MCF 10A (cell line): ENCODE measurements around the gene PGLYRP1. TPM values are rescaled to one million over a fixed set of nuclear protein-coding genes. Genes with fewer than 3 reads are reported as not detected.
A peak's percentile ranks its signal among the peaks of the same experiment; 100 is the strongest.

Source experiments
- BruUV-seq: library from RNA; stranded (reverse); fragments of 400-500 nt; replicated peaks from 2 replicates; lab custom pipeline; 2021; lab: Mats Ljungman, UMichigan
- CTCF ChIA-PET: fragments of 300-600 bp; sonication (Branson Sonifier 250); formaldehyde crosslinking; extraction: SDS; loops from one replicate; lab custom pipeline; 2021; ENCODE audit warnings: antibody characterized with exemption, inconsistent platforms; lab: Yijun Ruan, JAX
- POLR2A ChIA-PET: fragments of 300-600, 350-650 bp; sonication (Branson Sonifier 250); formaldehyde crosslinking; extraction: SDS; loops from one replicate; lab custom pipeline; 2020; ENCODE audit warnings: antibody characterized with exemption, inconsistent platforms; lab: Yijun Ruan, JAX
- DNase-seq: peaks from one replicate; pipeline ENCODE4 v3.0.0-alpha.2; 2018; ENCODE audit not compliant: unreplicated experiment
- H3K27ac Mint-ChIP-seq: one replicate; pipeline ENCODE4 v1.8.0; 2022; ENCODE audit warnings: mild to moderate bottlenecking, low read depth, mixed read lengths; ENCODE audit not compliant: unreplicated experiment
- H3K27me3 Mint-ChIP-seq: one replicate; pipeline ENCODE4 v1.8.0; 2022; ENCODE audit warnings: mixed read lengths; ENCODE audit not compliant: insufficient read depth, unreplicated experiment
- H3K36me3 Mint-ChIP-seq: one replicate; pipeline ENCODE4 v1.8.0; 2022; ENCODE audit warnings: mild to moderate bottlenecking, moderate library complexity, mixed read lengths; ENCODE audit not compliant: insufficient read depth, unreplicated experiment
- H3K4me1 Mint-ChIP-seq: one replicate; pipeline ENCODE4 v1.8.0; 2022; ENCODE audit warnings: mixed read lengths; ENCODE audit not compliant: insufficient read depth, unreplicated experiment
- H3K4me3 Mint-ChIP-seq: one replicate; pipeline ENCODE4 v1.8.0; 2022; ENCODE audit warnings: mild to moderate bottlenecking, moderate library complexity, mixed read lengths; ENCODE audit not compliant: unreplicated experiment
- H3K9me3 Mint-ChIP-seq: one replicate; pipeline ENCODE4 v1.8.0; 2022; ENCODE audit warnings: mixed read lengths; ENCODE audit not compliant: unreplicated experiment
- CTCF ChIP-seq: fragments of 200-600 bp; IDR thresholded peaks from one replicate; pipeline ENCODE4 v1.8.0; 2022; ENCODE audit warnings: antibody characterized with exemption, mild to moderate bottlenecking; ENCODE audit not compliant: unreplicated experiment
- intact Hi-C: fragments of 100-400 bp; cut with micrococcal nuclease; formaldehyde crosslinking; loops from 2 replicates; pipeline ENCODE4 v1.14.1; 2022
- total RNA-seq: library from RNA; stranded (reverse); gene quantifications from 2 replicates; pipeline ENCODE4 v1.2.3, GENCODE V29; 2022

Gene PGLYRP1
- total RNA-seq, 1 experiment from 2014 or later, result not detected

- BruUV-seq, result no TSS peak
- Mint-ChIP-seq H3K27ac (no peak overlapping the region), H3K4me1 (no peaks in the 10 kb centered on the region), H3K4me3 (no peak overlapping the region), H3K27me3 (peaks cover 55% of the 10 kb centered on the region), H3K9me3 (no peaks in the 10 kb centered on the region), H3K36me3 (no peaks in the 10 kb centered on the region)
- DNase-seq, result no peak
- intact Hi-C loops, result no loop called here
- TF ChIP-seq CTCF, result no peak
- CTCF ChIA-PET, result interaction anchor here (0.6 to 2.9 kb wide), 2 partner anchors 20 to 21 kb away, joined by 3 to 11 read pairs; no protein-coding TSS in a partner anchor
- POLR2A ChIA-PET, result no interaction called here
These were observed 26.7 kb upstream of the PGLYRP1 start for GRCh38 chr19:46049597-46049996.

- H3K4me1 Mint-ChIP-seq, result peaks cover 12% of the 10 kb centered on the region
- BruUV-seq, result no TSS peak
- CTCF ChIA-PET, result interaction anchor here (0.7 to 4.2 kb wide), 5 partner anchors 10 to 671 kb away, joined by 3 to 28 read pairs (median 4); no protein-coding TSS in a partner anchor
- H3K27ac Mint-ChIP-seq, result no peak overlapping the region
- no peaks in the 10 kb centered on the region for H3K9me3 Mint-ChIP-seq
- intact Hi-C loops, result no loop called here
- no peaks in the 10 kb centered on the region for H3K36me3 Mint-ChIP-seq
- DNase-seq, result no peak
- no peak overlapping the region for H3K4me3 Mint-ChIP-seq
- POLR2A ChIA-PET, result interaction anchor here (0.8 to 3.5 kb wide), 4 partner anchors 12 to 27 kb away, joined by 3 to 17 read pairs (median 5); no protein-coding TSS in a partner anchor
- no peak for TF ChIP-seq CTCF
- H3K27me3 Mint-ChIP-seq, result peaks cover 60% of the 10 kb centered on the region
These were observed 20.7 kb upstream of the PGLYRP1 start for GRCh38 chr19:46043519-46043918.

- Mint-ChIP-seq H3K36me3 (no peaks in the 10 kb centered on the region), H3K27me3 (peaks cover 50% of the 10 kb centered on the region), H3K9me3 (no peaks in the 10 kb centered on the region), H3K4me3 (no peak overlapping the region), H3K27ac (no peak overlapping the region), H3K4me1 (peaks cover 12% of the 10 kb centered on the region)
- intact Hi-C loops, result no loop called here
- TF ChIP-seq CTCF, result no peak
- no TSS peak for BruUV-seq
- ChIA-PET POLR2A (interaction anchor here (0.6 to 3.5 kb wide), 8 partner anchors 9 to 28 kb away, joined by 3 to 17 read pairs (median 3); no protein-coding TSS in a partner anchor), CTCF (interaction anchor here (0.8 to 4.2 kb wide), 4 partner anchors 10 to 223 kb away, joined by 4 to 28 read pairs (median 14); no protein-coding TSS in a partner anchor)
- DNase-seq, result no peak
These were observed 19.5 kb upstream of the PGLYRP1 start for GRCh38 chr19:46042252-46042883.

- H3K36me3 Mint-ChIP-seq, result no peaks in the 10 kb centered on the region
- peaks cover 12% of the 10 kb centered on the region for H3K4me1 Mint-ChIP-seq
- H3K9me3 Mint-ChIP-seq, result no peaks in the 10 kb centered on the region
- H3K4me3 Mint-ChIP-seq, result no peak within 1 kb of the TSS
- DNase-seq, result peak; percentile 51
- CTCF ChIA-PET, result interaction anchor here (0.6 to 4.2 kb wide), 6 partner anchors 12 to 1567 kb away, joined by 3 to 28 read pairs (median 6); no protein-coding TSS in a partner anchor
- POLR2A ChIA-PET, result interaction anchor here (0.7 to 3.5 kb wide), 7 partner anchors 9 to 29 kb away, joined by 3 to 17 read pairs (median 7); no protein-coding TSS in a partner anchor
- peaks cover 46% of the 10 kb centered on the region for H3K27me3 Mint-ChIP-seq
- intact Hi-C loops, result loop anchor here (1.0 kb wide), 1 partner anchor 29 kb away; no protein-coding TSS in a partner anchor
- H3K27ac Mint-ChIP-seq, result no peak within 1 kb of the TSS
- no TSS peak for BruUV-seq
- no peak for TF ChIP-seq CTCF
These were observed 18.2 kb upstream of the PGLYRP1 start, which contains the start of gene IGFL4 for GRCh38 chr19:46040952-46041500. Gene IGFL4 (minus strand): TSS chr19:46041002. CDS start chr19:46040962, 40 bp downstream.
